Psoas muscle (tissue), 8 donors: ENCODE measurements around the gene LINGO3. TPM values are rescaled to one million over a fixed set of nuclear protein-coding genes. Genes with fewer than 3 reads are reported as not detected.

Source experiments
- ATAC-seq, 4 donors: fragments of 200-7000 bp; cut with Tn5 transposase; one replicate each; pipeline ENCODE4 v1.9.1; 2020; ENCODE audit warnings: moderate library complexity in 3 of 4, mild to moderate bottlenecking in 2 of 4
- DNase-seq, 2 donors: peaks; one replicate each; pipeline ENCODE4 v3.0.0-alpha.2; 2020
- H3K27ac ChIP-seq: fragments of 200-600 bp; one replicate; pipeline ENCODE4 v1.8.0; 2022
- H3K27me3 ChIP-seq, 3 donors: fragments of 200-600 bp in 1 of 3; one replicate each; pipeline versions ENCODE4 v1.6.1 to v1.8.0; 2013 to 2022; ENCODE audit warnings: low read length in 2 of 3, mild to moderate bottlenecking in 2 of 3, moderate library complexity in 1 of 3; ENCODE audit not compliant: insufficient read depth in 3 of 3
- H3K36me3 ChIP-seq, 2 donors: fragments of 200-600 bp in 1 of 2; one replicate each; pipeline versions ENCODE4 v1.6.1 to v1.8.0; 2013 to 2022; ENCODE audit warnings: low read depth in 1 of 2, mild to moderate bottlenecking in 1 of 2, moderate library complexity in 1 of 2; ENCODE audit not compliant: insufficient read depth in 1 of 2
- H3K4me1 ChIP-seq: fragments of 200-600 bp; one replicate; pipeline ENCODE4 v1.8.0; 2022
- H3K4me3 ChIP-seq: fragments of 200-600 bp; one replicate; pipeline ENCODE4 v1.8.0; 2022; ENCODE audit warnings: mild to moderate bottlenecking
- H3K9me3 ChIP-seq: fragments of 200-600 bp; one replicate; pipeline ENCODE4 v1.8.0; 2022
- CTCF ChIP-seq: fragments of 200-600 bp; IDR thresholded peaks from one replicate; pipeline ENCODE4 v1.8.0; 2022; ENCODE audit warnings: antibody characterized with exemption
- WGBS, 3 donors: extraction: QIAGEN DNeasy Blood & Tissue Kit; methylation state at CpG; one replicate each; pipeline versions ENCODE4 v1.1.6 to v1.1.7; 2013; 5-methylcytosine and 5-hydroxymethylcytosine counted together
- intact Hi-C, 2 donors: fragments of 100-400 bp; cut with DNase I; formaldehyde crosslinking; loops; one replicate each; pipeline versions ENCODE4 v1.11.0 to v1.14.2; 2022
- polyA plus RNA-seq, 3 donors: library from polyadenylated mRNA; stranded (reverse); fragments of 200-250 nt; gene quantifications; one replicate each; pipeline ENCODE4 v1.2.3, GENCODE V29; 2013
- total RNA-seq, 4 donors: library from RNA; stranded (reverse); fragmentation: NEBNext Ultra II Directional in 2 of 4; extraction: Animal tissue kit (Norgen Biotek cat#: 25700) in 2 of 4; gene quantifications; one replicate each; pipeline versions ENCODE4 v1.2.1 to v1.2.4, GENCODE V29; 2021 to 2023
- donor health status: healthy with polysubstance abuse.
- donor health status: DM: no; HTN: no; CAD: no; lungs with moderate emphysema.
- donor health status: Bipolar disorder and iron deficiency.
- donor health status: healthy.
- donor health status: DM: yes; HTN: yes; CAD: no.
- donor health status: DM: no; HTN: no; CAD: no.
- donor health status: DM: no; HTN: no; CAD: no.
- donor health status: DM: yes; HTN: yes; CAD: no.

The LINGO3 gene
- total and polyA plus RNA-seq, 7 donors = 0.04 TPM; not detected in 6

DNA sequence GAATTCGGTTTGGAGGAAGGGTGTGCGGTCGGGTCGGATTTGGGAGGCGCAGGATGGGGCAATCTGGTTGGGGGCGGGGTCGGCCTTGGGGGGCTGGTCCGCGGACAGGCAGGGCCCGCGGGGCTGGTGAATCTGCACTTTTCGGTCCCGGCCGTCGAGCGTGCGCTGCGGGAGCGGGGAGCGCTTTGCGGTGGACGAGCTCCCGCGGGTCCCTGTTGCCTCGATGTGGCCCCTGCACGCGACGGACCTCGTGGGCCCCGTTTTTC is 37.9 kb downstream of the LINGO3 start:
- WGBS, 3 donors = 0 to 2% (median 0%) methylated on average over 21 to 30 of the region's 30 CpGs
- intact Hi-C loops = loop anchor here (5.0 to 10.0 kb wide), 2 partner anchors 113 to 115 kb away; partner anchors contain the start of gene AP3D1 (in 1 of the 2)
- H3K4me3 ChIP-seq = peak overlapping the region; percentile 97
- H3K36me3 ChIP-seq = peaks cover 0 to 23% of the 10 kb centered on the region in 2 donors
- TF ChIP-seq CTCF = no peak
- peak in 1 of 4 donors; percentile 22 for ATAC-seq
- DNase-seq = peak; percentile 79 to 85
- no peaks in the 10 kb centered on the region for H3K27me3 ChIP-seq
- no peaks in the 10 kb centered on the region for H3K9me3 ChIP-seq
- peak overlapping the region; percentile 99 for H3K27ac ChIP-seq
- H3K4me1 ChIP-seq = peaks cover 49% of the 10 kb centered on the region

DNA sequence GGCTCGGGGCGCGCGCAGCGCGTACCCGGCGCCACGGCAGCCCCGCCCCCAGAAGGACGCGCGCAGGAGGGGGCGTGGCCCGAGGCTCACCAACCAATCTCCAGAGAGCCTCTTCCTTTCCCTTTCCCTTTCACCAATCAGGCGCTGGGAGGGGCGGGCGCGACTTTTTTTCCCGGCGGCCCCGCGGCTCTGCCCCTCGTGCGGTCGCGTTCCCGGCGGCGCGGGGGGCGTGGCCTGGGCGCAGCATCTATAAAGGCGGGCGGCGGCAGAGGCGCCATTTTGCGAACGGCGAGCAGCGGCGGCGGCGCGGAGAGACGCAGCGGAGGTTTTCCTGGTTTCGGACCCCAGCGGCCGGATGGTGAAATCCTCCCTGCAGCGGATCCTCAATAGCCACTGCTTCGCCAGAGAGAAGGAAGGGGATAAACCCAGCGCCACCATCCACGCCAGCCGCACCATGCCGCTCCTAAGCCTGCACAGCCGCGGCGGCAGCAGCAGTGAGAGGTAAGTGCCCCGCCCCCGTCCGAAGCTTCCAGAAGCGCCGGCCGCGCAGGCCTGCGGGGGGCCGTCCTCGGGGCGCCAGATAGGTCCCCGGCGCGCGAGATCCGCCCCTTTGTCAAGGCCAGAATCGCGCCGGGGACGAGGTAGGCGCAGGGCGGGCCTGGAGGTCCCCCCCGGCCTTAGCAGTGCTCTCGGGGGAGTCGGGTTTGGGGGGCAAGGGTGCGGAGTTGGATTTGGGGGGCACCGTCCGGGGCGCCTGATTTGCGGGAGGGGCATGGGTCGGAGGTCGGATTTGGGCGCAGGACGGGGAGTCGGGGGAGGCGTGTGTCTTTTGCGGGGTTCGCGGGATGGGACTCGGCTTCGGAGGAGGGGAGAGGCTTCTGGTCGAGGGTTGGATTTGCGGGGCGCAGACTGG is 38.5 kb downstream of the LINGO3 start:
- DNase-seq (peak; percentile 99 to 100), ATAC-seq (peak; percentile 84 to 91 (median 86))
- H3K27me3 ChIP-seq = no peaks in the 10 kb centered on the region
- H3K36me3 ChIP-seq = peaks cover 0 to 23% of the 10 kb centered on the region in 2 donors
- H3K4me3 ChIP-seq = peak overlapping the region; percentile 97
- TF ChIP-seq CTCF = no peak
- H3K4me1 ChIP-seq = peaks cover 45% of the 10 kb centered on the region
- intact Hi-C loops = loop anchor here (5.0 to 10.0 kb wide), 2 partner anchors 112 to 115 kb away; partner anchors contain the start of gene AP3D1 (in 1 of the 2)
- WGBS, 3 donors = 0 to 1% (median 1%) methylated on average over 80 to 103 of the region's 103 CpGs
- no peaks in the 10 kb centered on the region for H3K9me3 ChIP-seq
- peak overlapping the region; percentile 99 for H3K27ac ChIP-seq

DNA sequence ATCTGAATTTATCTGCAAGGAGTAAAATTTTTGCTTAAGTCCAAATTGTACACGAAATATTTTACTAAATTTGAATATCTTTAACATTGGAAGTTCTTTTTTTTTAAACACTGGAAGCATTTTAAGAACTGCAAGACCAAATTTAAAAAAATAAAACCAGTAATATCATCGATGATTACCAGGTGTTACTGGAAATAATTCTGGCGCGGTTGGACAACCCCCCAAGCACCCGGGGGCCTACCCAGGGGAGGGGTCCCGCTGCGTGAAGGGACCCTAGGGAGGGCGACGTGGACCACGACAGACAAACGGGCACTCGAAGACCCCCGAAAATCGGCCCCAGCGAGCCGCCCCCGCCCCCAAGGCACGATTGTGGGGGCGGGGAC is 39.1 kb downstream of the LINGO3 start:
- WGBS, 3 donors = 2 to 3% (median 2%) methylated on average over 18 to 19 of the region's 19 CpGs
- intact Hi-C loops = no loop called here

GRCh38 chr19:2268480-2268830 is 39.5 kb downstream of the LINGO3 start:
- ATAC-seq = no peak
- H3K36me3 ChIP-seq = peaks cover 0 to 23% of the 10 kb centered on the region in 2 donors
- no peaks in the 10 kb centered on the region for H3K27me3 ChIP-seq
- TF ChIP-seq CTCF = no peak
- 79 to 89% (median 80%) methylated on average over 4 of the region's 4 CpGs for WGBS, 3 donors
- peak overlapping the region; percentile 97 for H3K4me3 ChIP-seq
- peaks cover 35% of the 10 kb centered on the region for H3K4me1 ChIP-seq
- H3K27ac ChIP-seq = peak overlapping the region; percentile 99
- DNase-seq = no peak
- intact Hi-C loops = no loop called here
- no peaks in the 10 kb centered on the region for H3K9me3 ChIP-seq

More for the DNA sequence above, 39.1 kb downstream of the LINGO3 start:
- Histone ChIP-seq H3K9me3 (no peaks in the 10 kb centered on the region), H3K4me1 (peaks cover 38% of the 10 kb centered on the region), H3K27ac (peak overlapping the region; percentile 99), H3K27me3 (no peaks in the 10 kb centered on the region), H3K36me3 (peaks cover 0 to 23% of the 10 kb centered on the region in 2 donors), H3K4me3 (peak overlapping the region; percentile 97)
- ATAC-seq (no peak), DNase-seq (no peak)
- TF ChIP-seq CTCF = no peak
